ENCODE measurements around the gene PAN3.
"Not testable (repeated sequence)": the region's sequence is repeated elsewhere in the genome, so short reads cannot be mapped to it uniquely, and the experiment has no call there.

PAN3 gene

DNA sequence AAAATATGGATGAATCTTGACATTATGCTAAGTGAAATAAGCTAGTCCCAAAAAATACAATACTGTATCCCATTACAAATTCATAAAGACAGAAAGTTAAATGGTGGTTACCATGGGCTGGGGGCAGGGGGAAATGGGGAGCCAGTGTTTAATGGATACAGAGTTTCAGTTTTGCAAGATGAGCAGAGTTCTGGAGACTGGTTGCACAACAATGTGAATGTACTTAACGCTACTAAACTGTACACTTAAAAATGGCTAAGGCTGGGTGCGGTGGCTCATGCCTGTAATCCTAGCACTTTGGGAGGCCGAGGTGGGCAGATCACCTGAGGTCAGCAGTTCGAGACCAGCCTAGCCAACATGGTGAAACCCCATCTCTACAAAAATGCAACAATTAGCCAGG lies 36.5 kb upstream of the PAN3 start:
- H2AK5ac ChIP-seq (ENCODE audit: low read length); DNase-seq; H3K4me2 ChIP-seq (ENCODE audit: low read length); H3K9me3 ChIP-seq (ENCODE audit: insufficient read depth, low read depth, low read length); H3K27ac ChIP-seq (ENCODE audit: low read depth, low read length); H3K14ac ChIP-seq (ENCODE audit: low read length); H3K36me3 ChIP-seq (ENCODE audit: control insufficient read depth in 1 of 2, insufficient read depth in 2 of 2, low read length in 2 of 2); H3K23ac ChIP-seq (ENCODE audit: low read length); H3K9ac ChIP-seq (ENCODE audit: low read length); H2BK5ac ChIP-seq (ENCODE audit: low read depth, low read length, poor library complexity); H4K8ac ChIP-seq (ENCODE audit: low read depth, low read length); H3K4ac ChIP-seq (ENCODE audit: low read depth, low read length); H3K18ac ChIP-seq (ENCODE audit: low read length); H2BK120ac ChIP-seq (ENCODE audit: insufficient read depth, low read length, poor library complexity); H4K12ac ChIP-seq (ENCODE audit: low read depth, low read length); H2BK12ac ChIP-seq (ENCODE audit: low read length); H4K91ac ChIP-seq (ENCODE audit: low read depth, low read length); H2AFZ ChIP-seq (ENCODE audit: insufficient read depth, low read length, poor library complexity); H3K79me2 ChIP-seq (ENCODE audit: control insufficient read depth, insufficient read depth, low read length, poor library complexity); H3K4me3 ChIP-seq (ENCODE audit: low read depth, low read length); H3K79me1 ChIP-seq (ENCODE audit: low read length): not testable (repeated sequence)
- WGBS (ENCODE audit: extremely low coverage, insufficient coverage, insufficient read length): no CpG with 5 or more reads among the region's 4 CpGs
- Histone ChIP-seq H3K4me1 (ENCODE audit: control insufficient read depth in 1 of 2, insufficient read depth in 2 of 2, low read length in 2 of 2) (peaks cover 8 to 11% of the 10 kb centered on the region in 2 experiments), H3K27me3 (ENCODE audit: insufficient read depth, low read length) (peaks cover 28% of the 10 kb centered on the region)

DNA sequence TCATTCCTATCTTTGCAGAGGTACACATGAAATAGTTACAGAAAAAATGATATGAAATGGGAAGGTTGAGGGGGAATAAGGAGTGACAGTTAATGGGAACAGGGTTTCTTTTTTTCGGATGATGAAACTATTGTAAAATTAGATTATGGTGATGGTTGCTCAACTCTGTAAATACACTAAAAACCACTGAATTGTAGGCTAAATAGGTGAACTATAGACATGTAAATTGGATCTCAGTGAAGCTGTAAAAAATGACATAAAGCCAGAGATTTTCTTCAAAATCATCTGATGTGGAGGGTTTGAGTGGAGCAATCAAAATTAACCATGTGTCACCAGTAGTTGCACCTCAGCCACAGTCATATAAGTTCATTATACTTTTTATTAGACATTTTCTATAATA lies 31.4 kb upstream of the PAN3 start:
- Histone ChIP-seq H3K79me1 (ENCODE audit: low read length) (no peaks in the 10 kb centered on the region), H3K9me3 (ENCODE audit: insufficient read depth, low read depth, low read length) (no peaks in the 10 kb centered on the region), H3K27me3 (ENCODE audit: insufficient read depth, low read length) (peaks cover 3% of the 10 kb centered on the region), H3K14ac (ENCODE audit: low read length) (no peak overlapping the region), H4K8ac (ENCODE audit: low read depth, low read length) (no peak overlapping the region), H3K9ac (ENCODE audit: low read length) (no peak overlapping the region), H3K79me2 (ENCODE audit: control insufficient read depth, insufficient read depth, low read length, poor library complexity) (no peaks in the 10 kb centered on the region), H2AFZ (ENCODE audit: insufficient read depth, low read length, poor library complexity) (no peak overlapping the region), H3K4me1 (ENCODE audit: control insufficient read depth in 1 of 2, insufficient read depth in 2 of 2, low read length in 2 of 2) (no peaks in the 10 kb centered on the region), H3K18ac (ENCODE audit: low read length) (no peak overlapping the region), H3K23ac (ENCODE audit: low read length) (no peak overlapping the region), H2AK5ac (ENCODE audit: low read length) (no peak overlapping the region), H3K4ac (ENCODE audit: low read depth, low read length) (no peak overlapping the region), H3K27ac (ENCODE audit: low read depth, low read length) (no peak overlapping the region), H3K4me2 (ENCODE audit: low read length) (no peak overlapping the region), H2BK12ac (ENCODE audit: low read length) (no peak overlapping the region), H4K91ac (ENCODE audit: low read depth, low read length) (no peak overlapping the region), H3K4me3 (ENCODE audit: low read depth, low read length) (no peak overlapping the region), H2BK120ac (ENCODE audit: insufficient read depth, low read length, poor library complexity) (no peak overlapping the region), H2BK5ac (ENCODE audit: low read depth, low read length, poor library complexity) (no peak overlapping the region), H4K12ac (ENCODE audit: low read depth, low read length) (no peak overlapping the region), H3K36me3 (ENCODE audit: control insufficient read depth in 1 of 2, insufficient read depth in 2 of 2, low read length in 2 of 2) (no peaks in the 10 kb centered on the region)
- WGBS (ENCODE audit: extremely low coverage, insufficient coverage, insufficient read length): 100% methylated on average over 1 of the region's 1 CpG
- no peak for DNase-seq

DNA sequence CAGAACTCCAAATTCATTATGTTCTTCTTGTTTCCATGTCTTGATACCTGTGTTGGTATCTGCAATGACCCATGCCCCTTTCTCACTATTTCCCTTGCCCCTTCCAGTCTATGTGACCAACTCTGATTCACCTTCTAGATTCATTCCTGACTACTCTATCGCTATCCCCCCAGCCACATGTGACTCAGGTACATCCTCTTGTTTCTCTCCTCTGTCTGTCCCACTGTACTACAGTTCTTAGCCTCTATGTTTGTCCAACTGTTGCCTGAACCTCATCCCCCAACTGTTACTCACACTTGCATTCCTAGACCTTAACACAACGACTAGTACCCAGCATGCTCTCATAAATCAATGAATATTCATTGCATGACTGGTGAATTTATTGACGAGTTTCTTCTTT lies 27.9 kb upstream of the PAN3 start:
- Histone ChIP-seq H3K4me3 (ENCODE audit: low read depth, low read length) (no peak overlapping the region), H3K79me2 (ENCODE audit: control insufficient read depth, insufficient read depth, low read length, poor library complexity) (no peaks in the 10 kb centered on the region), H3K36me3 (ENCODE audit: control insufficient read depth in 1 of 2, insufficient read depth in 2 of 2, low read length in 2 of 2) (no peaks in the 10 kb centered on the region), H2BK5ac (ENCODE audit: low read depth, low read length, poor library complexity) (no peak overlapping the region), H3K4ac (ENCODE audit: low read depth, low read length) (no peak overlapping the region), H4K8ac (ENCODE audit: low read depth, low read length) (no peak overlapping the region), H3K4me2 (ENCODE audit: low read length) (no peak overlapping the region), H3K9me3 (ENCODE audit: insufficient read depth, low read depth, low read length) (no peaks in the 10 kb centered on the region), H3K9ac (ENCODE audit: low read length) (no peak overlapping the region), H3K18ac (ENCODE audit: low read length) (no peak overlapping the region), H3K14ac (ENCODE audit: low read length) (no peak overlapping the region), H3K23ac (ENCODE audit: low read length) (no peak overlapping the region), H3K79me1 (ENCODE audit: low read length) (no peaks in the 10 kb centered on the region), H2BK12ac (ENCODE audit: low read length) (no peak overlapping the region), H2BK120ac (ENCODE audit: insufficient read depth, low read length, poor library complexity) (no peak overlapping the region), H3K27ac (ENCODE audit: low read depth, low read length) (no peak overlapping the region), H4K91ac (ENCODE audit: low read depth, low read length) (no peak overlapping the region), H2AK5ac (ENCODE audit: low read length) (no peak overlapping the region), H4K12ac (ENCODE audit: low read depth, low read length) (no peak overlapping the region), H3K4me1 (ENCODE audit: control insufficient read depth in 1 of 2, insufficient read depth in 2 of 2, low read length in 2 of 2) (no peaks in the 10 kb centered on the region), H3K27me3 (ENCODE audit: insufficient read depth, low read length) (no peaks in the 10 kb centered on the region), H2AFZ (ENCODE audit: insufficient read depth, low read length, poor library complexity) (no peak overlapping the region)
- no CpG with 5 or more reads among the region's 3 CpGs for WGBS (ENCODE audit: extremely low coverage, insufficient coverage, insufficient read length)
- no peak for DNase-seq

DNA sequence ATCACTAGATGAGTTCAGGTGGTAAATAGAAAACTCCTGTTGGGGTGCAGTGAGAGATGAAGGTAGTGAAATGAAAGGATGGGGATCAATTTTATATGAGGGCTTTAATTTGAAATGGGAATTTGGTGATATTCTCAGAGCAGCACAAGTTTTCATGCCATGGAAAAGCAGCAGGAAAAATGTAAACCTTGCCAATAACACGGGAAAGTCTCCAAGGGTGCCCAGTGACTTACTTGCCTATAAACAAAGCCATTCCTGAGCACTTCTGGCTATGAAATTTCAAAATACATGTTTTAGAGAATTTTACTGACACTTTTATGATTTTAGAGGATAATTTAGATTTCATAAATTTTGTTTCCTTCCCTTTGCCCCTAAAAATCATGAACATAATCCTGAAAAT lies 21.6 kb upstream of the PAN3 start:
- Histone ChIP-seq H3K4me2 (ENCODE audit: low read length) (no peak overlapping the region), H3K36me3 (ENCODE audit: control insufficient read depth in 1 of 2, insufficient read depth in 2 of 2, low read length in 2 of 2) (no peaks in the 10 kb centered on the region), H3K4me1 (ENCODE audit: control insufficient read depth in 1 of 2, insufficient read depth in 2 of 2, low read length in 2 of 2) (no peaks in the 10 kb centered on the region), H4K12ac (ENCODE audit: low read depth, low read length) (no peak overlapping the region), H4K91ac (ENCODE audit: low read depth, low read length) (no peak overlapping the region), H2BK5ac (ENCODE audit: low read depth, low read length, poor library complexity) (no peak overlapping the region), H3K4me3 (ENCODE audit: low read depth, low read length) (no peak overlapping the region), H3K27ac (ENCODE audit: low read depth, low read length) (no peak overlapping the region), H3K23ac (ENCODE audit: low read length) (no peak overlapping the region), H3K9me3 (ENCODE audit: insufficient read depth, low read depth, low read length) (no peaks in the 10 kb centered on the region), H3K4ac (ENCODE audit: low read depth, low read length) (no peak overlapping the region), H2BK120ac (ENCODE audit: insufficient read depth, low read length, poor library complexity) (no peak overlapping the region), H3K14ac (ENCODE audit: low read length) (no peak overlapping the region), H3K79me1 (ENCODE audit: low read length) (no peaks in the 10 kb centered on the region), H2AFZ (ENCODE audit: insufficient read depth, low read length, poor library complexity) (no peak overlapping the region), H3K27me3 (ENCODE audit: insufficient read depth, low read length) (no peaks in the 10 kb centered on the region), H3K18ac (ENCODE audit: low read length) (no peak overlapping the region), H3K9ac (ENCODE audit: low read length) (no peak overlapping the region), H3K79me2 (ENCODE audit: control insufficient read depth, insufficient read depth, low read length, poor library complexity) (no peaks in the 10 kb centered on the region), H2AK5ac (ENCODE audit: low read length) (no peak overlapping the region), H4K8ac (ENCODE audit: low read depth, low read length) (no peak overlapping the region), H2BK12ac (ENCODE audit: low read length) (no peak overlapping the region)
- WGBS (ENCODE audit: extremely low coverage, insufficient coverage, insufficient read length): no CpG with 5 or more reads among the region's 1 CpG
- DNase-seq: no peak

Data from trophoblast cell (in vitro differentiated cells and primary cell).